Fibroblast of peridontal ligament (primary cell): Measurements from ENCODE around the gene RIF1.
"Not testable (repeated sequence)": the region's sequence is repeated elsewhere in the genome, so short reads cannot be mapped to it uniquely, and the experiment has no call there.

Source experiments
- DNase-seq: peaks from one replicate; pipeline ENCODE4 v3.0.0-alpha.2; 2010; ENCODE audit errors: extremely low read depth

RIF1 gene

GRCh38 chr2:151409601-151410484, at the start of gene RIF1:
RIF1 (plus strand) TSS chr2:151409902; CDS start chr2:151410424, 522 bp downstream.
- DNase-seq, result peak; percentile 89

GRCh38 chr2:151361674-151362370, 47.9 kb upstream of the RIF1 start:
- DNase-seq, result peak; percentile 50

GRCh38 chr2:151363709-151364108, 46.0 kb upstream of the RIF1 start:
- DNase-seq, result peak; percentile 81

GRCh38 chr2:151367571-151367970, 42.1 kb upstream of the RIF1 start:
- peak; percentile 90 for DNase-seq

- peak; percentile 77 for DNase-seq
These were observed 35.3 kb upstream of the RIF1 start for GRCh38 chr2:151374436-151374835.

- peak; percentile 54 for DNase-seq
These were observed 30.5 kb upstream of the RIF1 start for GRCh38 chr2:151379169-151379568.

GRCh38 chr2:151380580-151381235, 29.0 kb upstream of the RIF1 start:
- DNase-seq, result no peak

GRCh38 chr2:151381266-151381665, 28.4 kb upstream of the RIF1 start:
- peak; percentile 69 for DNase-seq

- peak; percentile 55 for DNase-seq
These were observed 21.7 kb upstream of the RIF1 start for GRCh38 chr2:151388011-151388410.

GRCh38 chr2:151391436-151391835, 18.3 kb upstream of the RIF1 start:
- peak; percentile 71 for DNase-seq

GRCh38 chr2:151394509-151394908, 15.2 kb upstream of the RIF1 start:
- no peak for DNase-seq

- no peak for DNase-seq
These were observed 14.0 kb upstream of the RIF1 start for GRCh38 chr2:151395509-151396374.

- DNase-seq, result no peak
These were observed 9.7 kb upstream of the RIF1 start for GRCh38 chr2:151399981-151400380.

GRCh38 chr2:151401149-151401548, 8.6 kb upstream of the RIF1 start:
- DNase-seq, result no peak

GRCh38 chr2:151403914-151404313, 5.8 kb upstream of the RIF1 start:
- DNase-seq, result no peak

- no peak for DNase-seq
These were observed 4.3 kb upstream of the RIF1 start for GRCh38 chr2:151405376-151405775.

GRCh38 chr2:151407281-151407680, 2.4 kb upstream of the RIF1 start:
- DNase-seq, result no peak

- no peak for DNase-seq
These were observed 708 bp upstream of the RIF1 start for GRCh38 chr2:151408788-151409600.

- DNase-seq, result no peak
These were observed 758 bp downstream of the RIF1 start for GRCh38 chr2:151410485-151410834.

GRCh38 chr2:151417650-151418049, 7.9 kb downstream of the RIF1 start:
- no peak for DNase-seq

- not testable (repeated sequence) for DNase-seq
These were observed 12.0 kb downstream of the RIF1 start for GRCh38 chr2:151421681-151422080.
